OCI-LY7 (cell line): ENCODE results near the gene COL3A1. TPM values are rescaled to one million over a fixed set of nuclear protein-coding genes. Genes with fewer than 3 reads are reported as not detected.

ENCODE experiments used
- BruUV-seq: library from RNA; stranded (reverse); fragments of 400-500 nt; replicated peaks from 2 replicates; lab custom pipeline; 2021; lab: Mats Ljungman, UMichigan
- CTCF ChIA-PET: fragments of 300-600 bp; sonication (Branson Sonifier 250); formaldehyde crosslinking; loops from one replicate; lab custom pipeline; 2022; ENCODE audit warnings: antibody characterized with exemption; ENCODE audit not compliant: unreplicated experiment; lab: Charles Lee
- POLR2A ChIA-PET: fragments of 300-600 bp; sonication (Branson Sonifier 250); formaldehyde crosslinking; loops from one replicate; lab custom pipeline; 2022; ENCODE audit warnings: antibody characterized with exemption; lab: Charles Lee
- DNase-seq: peaks from one replicate; pipeline ENCODE4 v3.0.0-alpha.2; 2015; ENCODE audit warnings: low spot score
- H2AFZ ChIP-seq: fragments of 200-600 bp; sonication (generic), shearing (Covaris generic); 2 replicates; pipeline ENCODE4 v1.6.1; 2014; ENCODE audit warnings: mild to moderate bottlenecking, antibody characterized with exemption, low read length, moderate library complexity
- H3K27ac ChIP-seq: fragments of 200-600 bp; sonication (generic); 2 replicates; pipeline ENCODE4 v1.5.1; 2014; ENCODE audit warnings: mixed run types, low read depth, mild to moderate bottlenecking, moderate library complexity, low read length, inconsistent platforms; ENCODE audit not compliant: poor library complexity, severe bottlenecking
- H3K36me3 ChIP-seq: fragments of 200-600 bp; sonication (generic); 2 replicates; pipeline ENCODE4 v1.6.1; 2014; ENCODE audit warnings: mild to moderate bottlenecking, antibody characterized with exemption, low read length, moderate library complexity, mixed read lengths; ENCODE audit not compliant: insufficient read depth
- H3K4me1 ChIP-seq: fragments of 200-600 bp; sonication (generic); 2 replicates; pipeline ENCODE4 v1.5.1; 2014; ENCODE audit warnings: mild to moderate bottlenecking, low read length; ENCODE audit not compliant: insufficient read depth, poor library complexity, severe bottlenecking
- H3K4me2 ChIP-seq: fragments of 200-600 bp; sonication (generic); 2 replicates; pipeline ENCODE4 v1.6.1; 2014; ENCODE audit warnings: mild to moderate bottlenecking, low read length
- H3K4me3 ChIP-seq: fragments of 200-600 bp; sonication (generic); 2 replicates; pipeline ENCODE4 v1.5.1; 2014; ENCODE audit warnings: mild to moderate bottlenecking, low read depth, low read length; ENCODE audit not compliant: poor library complexity, severe bottlenecking
- H3K79me2 ChIP-seq: fragments of 200-600 bp; sonication (generic); 2 replicates; pipeline ENCODE4 v1.6.1; 2016; ENCODE audit warnings: low read depth, mild to moderate bottlenecking, low read length, moderate library complexity, mixed read lengths; ENCODE audit not compliant: insufficient read depth
- H3K9me2 ChIP-seq: fragments of 200-600 bp; sonication (generic); 2 replicates; pipeline ENCODE4 v1.6.1; 2016; ENCODE audit warnings: mild to moderate bottlenecking, low read length, mixed read lengths; ENCODE audit not compliant: insufficient read depth
- H3K9me3 ChIP-seq: fragments of 200-600 bp; sonication (generic); 2 replicates; pipeline ENCODE4 v1.6.1; 2014; ENCODE audit warnings: mild to moderate bottlenecking, mixed run types, low read length, mixed read lengths
- H4K20me1 ChIP-seq: fragments of 200-600 bp; sonication (generic); 2 replicates; pipeline ENCODE4 v1.6.1; 2014; ENCODE audit warnings: mild to moderate bottlenecking, antibody characterized with exemption, low read length, moderate library complexity, mixed read lengths; ENCODE audit not compliant: insufficient read depth
- CTCF ChIP-seq: fragments of 200-600 bp; sonication (generic); conservative IDR thresholded peaks from 2 replicates; pipeline ENCODE4 v1.5.1; 2014; ENCODE audit warnings: mild to moderate bottlenecking, antibody characterized with exemption, low read length, moderate library complexity, mixed read lengths
- EZH2phosphoT487 ChIP-seq: fragments of 200-600 bp; sonication (generic); IDR thresholded peaks from 2 replicates; pipeline ENCODE4 v1.6.1; 2018; ENCODE audit warnings: low read depth, borderline replicate concordance, mild to moderate bottlenecking, mixed run types, antibody characterized with exemption, low read length, moderate library complexity, mixed read lengths
- intact Hi-C: fragments of 100-400 bp; cut with micrococcal nuclease; formaldehyde crosslinking; loops from one replicate; pipeline ENCODE4 v1.10.0; 2022; ENCODE audit not compliant: unreplicated experiment
- total RNA-seq, 2 experiments: library from RNA; depleted of rRNA in 1 of 2; stranded (reverse); fragments of >200 nt in 1 of 2; shearing (Covaris generic) in 1 of 2; gene quantifications; 2 replicates each; pipeline ENCODE4 v1.2.3, GENCODE V29; 2014 to 2022

The COL3A1 gene
- total RNA-seq, 2 experiments from 2014 or later = not detected

- H3K36me3 ChIP-seq = no peaks in the 10 kb centered on the region
- DNase-seq = no peak
- no peaks in the 10 kb centered on the region for H4K20me1 ChIP-seq
- H3K4me1 ChIP-seq = no peaks in the 10 kb centered on the region
- no peak for TF ChIP-seq EZH2phosphoT487
- no peak for TF ChIP-seq CTCF
- H3K27ac ChIP-seq = no peak overlapping the region
- no peak overlapping the region for H3K4me3 ChIP-seq
- ChIA-PET POLR2A (interaction anchor here (1.3 to 1.6 kb wide), 2 partner anchors 9 to 12 kb away, joined by 3 to 4 read pairs; no protein-coding TSS in a partner anchor), CTCF (no interaction called here)
- H3K9me2 ChIP-seq = no peaks in the 10 kb centered on the region
- H3K9me3 ChIP-seq = no peaks in the 10 kb centered on the region
- intact Hi-C loops = no loop called here
- no TSS peak for BruUV-seq
- H3K4me2 ChIP-seq = no peak overlapping the region
- H2AFZ ChIP-seq = no peak overlapping the region
- H3K79me2 ChIP-seq = no peaks in the 10 kb centered on the region
These were observed 4.5 kb upstream of the COL3A1 start for GRCh38 chr2:188969651-188970050.

DNA sequence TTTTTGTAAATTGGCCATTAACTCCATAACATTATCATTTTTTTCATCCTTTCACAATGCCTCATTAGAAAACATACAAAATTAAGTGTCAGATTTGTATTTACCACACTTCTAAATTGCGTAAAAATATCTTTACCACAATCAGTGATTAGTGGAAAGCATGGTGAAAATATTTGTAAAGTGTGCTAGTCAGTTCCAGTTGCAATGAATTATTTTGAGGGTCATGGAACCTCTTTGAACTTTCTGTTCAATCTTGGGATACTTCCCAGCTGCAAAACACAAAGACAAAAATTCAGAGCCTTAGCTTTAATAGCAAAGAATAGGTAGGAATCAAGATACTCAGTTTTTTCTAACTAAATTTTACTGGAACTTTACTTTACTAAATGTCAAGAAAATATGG, 4.0 kb upstream of the COL3A1 start:
- Histone ChIP-seq H3K79me2 (no peaks in the 10 kb centered on the region), H3K4me3 (no peak overlapping the region), H2AFZ (no peak overlapping the region), H3K4me2 (no peak overlapping the region), H3K4me1 (no peaks in the 10 kb centered on the region), H3K9me2 (no peaks in the 10 kb centered on the region), H3K9me3 (no peaks in the 10 kb centered on the region), H3K36me3 (no peaks in the 10 kb centered on the region), H4K20me1 (no peaks in the 10 kb centered on the region), H3K27ac (no peak overlapping the region)
- TF ChIP-seq EZH2phosphoT487 (no peak), CTCF (no peak)
- DNase-seq = no peak
- intact Hi-C loops = no loop called here
- ChIA-PET CTCF (no interaction called here), POLR2A (interaction anchor here (1.3 to 1.6 kb wide), 2 partner anchors 8 to 12 kb away, joined by 3 to 4 read pairs; no protein-coding TSS in a partner anchor)
- no TSS peak for BruUV-seq

DNA sequence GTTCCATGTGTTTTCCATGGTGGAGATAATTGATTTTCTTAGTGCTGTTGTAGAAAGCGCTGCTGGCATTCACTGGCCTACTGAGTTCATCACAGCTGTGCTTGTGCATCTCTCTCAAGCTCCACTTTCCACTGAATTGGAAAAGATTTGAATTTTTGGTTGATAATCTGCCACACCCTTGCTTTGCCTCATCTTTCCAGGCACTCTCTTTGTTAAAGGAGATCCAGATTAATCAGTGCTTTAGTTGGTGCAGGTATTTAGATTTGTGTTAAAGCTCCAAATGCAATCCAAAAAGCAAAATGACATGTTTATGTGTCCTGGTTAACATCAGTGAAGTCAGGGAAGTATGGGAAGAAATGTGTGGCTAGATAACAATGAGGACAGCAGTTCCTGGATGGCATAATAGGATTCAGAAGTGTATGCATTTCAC, 2.7 kb upstream of the COL3A1 start:
- no peaks in the 10 kb centered on the region for H3K9me3 ChIP-seq
- ChIA-PET CTCF (no interaction called here), POLR2A (no interaction called here)
- no TSS peak for BruUV-seq
- no peaks in the 10 kb centered on the region for H3K9me2 ChIP-seq
- intact Hi-C loops = no loop called here
- no peak overlapping the region for H3K27ac ChIP-seq
- no peaks in the 10 kb centered on the region for H3K4me1 ChIP-seq
- H3K4me3 ChIP-seq = no peak overlapping the region
- no peaks in the 10 kb centered on the region for H3K36me3 ChIP-seq
- H3K4me2 ChIP-seq = no peak overlapping the region
- no peak overlapping the region for H2AFZ ChIP-seq
- H4K20me1 ChIP-seq = no peaks in the 10 kb centered on the region
- TF ChIP-seq CTCF (no peak), EZH2phosphoT487 (no peak)
- DNase-seq = no peak
- no peaks in the 10 kb centered on the region for H3K79me2 ChIP-seq
